NB4 (cell line): Measurements from ENCODE around the gene TEX19.

Experiments used
- CTCF ChIP-seq: IDR thresholded peaks from one replicate; pipeline ENCODE4 v1.5.1; 2012; ENCODE audit warnings: low read depth, low read length
- MYC ChIP-seq: IDR thresholded peaks from 2 replicates; pipeline ENCODE4 v1.6.1; 2011; ENCODE audit warnings: low read depth, low read length
- POLR2A ChIP-seq: IDR thresholded peaks from 2 replicates; pipeline ENCODE4 v1.6.1; 2011; ENCODE audit warnings: mild to moderate bottlenecking; ENCODE audit not compliant: insufficient read length; ENCODE audit errors: extremely low read depth
- TF ChIP-seq, protein P1 (sequence below): IDR thresholded peaks from 2 replicates; pipeline ENCODE4 v1.6.1; 2011; ENCODE audit warnings: low read depth, low read length

GRCh38 chr17:82410014-82410716 is 51.1 kb downstream of the TEX19 start:
- TF ChIP-seq CTCF: no peak
- TF ChIP-seq, protein P1, sequence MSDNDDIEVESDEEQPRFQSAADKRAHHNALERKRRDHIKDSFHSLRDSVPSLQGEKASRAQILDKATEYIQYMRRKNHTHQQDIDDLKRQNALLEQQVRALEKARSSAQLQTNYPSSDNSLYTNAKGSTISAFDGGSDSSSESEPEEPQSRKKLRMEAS: no peak
- no peak for TF ChIP-seq MYC
- no peak for TF ChIP-seq POLR2A
